NCI-H2029 (cell line): Measurements from ENCODE around the gene MIEF1.
"Not testable (repeated sequence)": the region's sequence is repeated elsewhere in the genome, so short reads cannot be mapped to it uniquely, and the experiment has no call there.

Experiments used
- DNase-seq: peaks from one replicate; lab custom pipeline; 2025; lab: John Stamatoyannopoulos, UW

The MIEF1 gene

GRCh38 chr22:39513791-39514190 is 11.7 kb downstream of the MIEF1 start:
- no peak for DNase-seq

- no peak for DNase-seq
These were observed 12.4 kb downstream of the MIEF1 start for GRCh38 chr22:39514373-39514973.

- no peak for DNase-seq
These were observed 13.4 kb downstream of the MIEF1 start for GRCh38 chr22:39515266-39516050.

GRCh38 chr22:39517470-39517869 is 15.4 kb downstream of the MIEF1 start:
- no peak for DNase-seq

- no peak for DNase-seq
These were observed 16.2 kb downstream of the MIEF1 start for GRCh38 chr22:39518144-39518786.

GRCh38 chr22:39518996-39519680 is 17.0 kb downstream of the MIEF1 start:
- no peak for DNase-seq

- peak; percentile 96 for DNase-seq
These were observed 17.7 kb downstream of the MIEF1 start for GRCh38 chr22:39519681-39520225.

GRCh38 chr22:39520226-39521105 is 18.4 kb downstream of the MIEF1 start, which contains the start of gene ATF4:
TSS of gene ATF4 (plus strand) at chr22:39520562. CDS start at chr22:39521446, 884 bp downstream.
- peak; percentile 75 for DNase-seq

- DNase-seq, result not testable (repeated sequence)
These were observed 19.2 kb downstream of the MIEF1 start for GRCh38 chr22:39521106-39521885.

GRCh38 chr22:39522091-39522490 is 20.0 kb downstream of the MIEF1 start:
- DNase-seq, result not testable (repeated sequence)

GRCh38 chr22:39522567-39523300 is 20.6 kb downstream of the MIEF1 start:
- peak; percentile 83 for DNase-seq

GRCh38 chr22:39524089-39524752 is 22.1 kb downstream of the MIEF1 start:
- no peak for DNase-seq

GRCh38 chr22:39524753-39525657 is 22.9 kb downstream of the MIEF1 start:
- DNase-seq, result no peak

GRCh38 chr22:39525658-39525975 is 23.5 kb downstream of the MIEF1 start:
- DNase-seq, result no peak

GRCh38 chr22:39526736-39527171 is 24.7 kb downstream of the MIEF1 start:
- DNase-seq, result no peak

- DNase-seq, result peak; percentile 75
These were observed 25.4 kb downstream of the MIEF1 start for GRCh38 chr22:39527481-39527961.

GRCh38 chr22:39528080-39528661 is 26.1 kb downstream of the MIEF1 start:
- DNase-seq, result no peak
